Smooth muscle cell (in vitro differentiated cells): Measurements from ENCODE around the gene NDUFB8. TPM values are rescaled to one million over a fixed set of nuclear protein-coding genes. Genes with fewer than 3 reads are reported as not detected.

Source experiments
- DNase-seq: peaks from one replicate; lab custom pipeline; 2025; ENCODE audit not compliant: unreplicated experiment; lab: John Stamatoyannopoulos, UW
- H2AFZ ChIP-seq: fragments of 200-600 bp; sonication (generic); 2 replicates; pipeline ENCODE4 v1.6.0; 2016; ENCODE audit warnings: antibody characterized with exemption, low read depth, mild to moderate bottlenecking
- H3F3A ChIP-seq: fragments of 200-600 bp; sonication (generic); 2 replicates; pipeline ENCODE4 v1.6.0; 2017; ENCODE audit warnings: antibody characterized with exemption, low read depth
- H3K27ac ChIP-seq: fragments of 200-600 bp; sonication (generic); 2 replicates; pipeline ENCODE4 v1.5.1; 2016; ENCODE audit warnings: low read depth, mild to moderate bottlenecking
- H3K27me3 ChIP-seq: fragments of 200-600 bp; sonication (generic); 2 replicates; pipeline ENCODE4 v1.6.1; 2016; ENCODE audit warnings: low read depth, mild to moderate bottlenecking
- H3K36me3 ChIP-seq: fragments of 200-600 bp; sonication (generic); 2 replicates; pipeline ENCODE4 v1.5.1; 2016; ENCODE audit warnings: low read depth
- H3K4me1 ChIP-seq: fragments of 200-600 bp; sonication (generic); 2 replicates; pipeline ENCODE4 v1.5.1; 2016; ENCODE audit warnings: low read depth
- H3K4me2 ChIP-seq: fragments of 200-600 bp; sonication (generic); 2 replicates; pipeline ENCODE4 v1.6.0; 2016; ENCODE audit warnings: mild to moderate bottlenecking
- H3K4me3 ChIP-seq: fragments of 200-600 bp; sonication (generic); 2 replicates; pipeline ENCODE4 v1.5.1; 2016; ENCODE audit warnings: mild to moderate bottlenecking
- H3K79me2 ChIP-seq: fragments of 200-600 bp; sonication (generic); 2 replicates; pipeline ENCODE4 v1.6.0; 2016; ENCODE audit warnings: low read depth, mild to moderate bottlenecking
- H3K9ac ChIP-seq: fragments of 200-600 bp; sonication (generic); 2 replicates; pipeline ENCODE4 v1.6.0; 2016; ENCODE audit warnings: low read depth
- H3K9me3 ChIP-seq: fragments of 200-600 bp; sonication (generic); replicated peaks from 2 replicates; pipeline ENCODE4 v1.5.1; 2016; ENCODE audit warnings: low read depth
- H4K20me1 ChIP-seq: fragments of 200-600 bp; sonication (generic); 2 replicates; pipeline ENCODE4 v1.6.0; 2016; ENCODE audit warnings: low read depth
- CTCF ChIP-seq: fragments of 200-600 bp; sonication (generic); IDR thresholded peaks from 2 replicates; pipeline ENCODE4 v1.5.1; 2017; ENCODE audit warnings: borderline replicate concordance, mild to moderate bottlenecking, antibody characterized with exemption; ENCODE audit not compliant: insufficient read depth, poor library complexity, severe bottlenecking
- WGBS: methylation state at CpG from one replicate; pipeline ENCODE4 v1.1.7; 2016; ENCODE audit warnings: low lambda C conversion rate; 5-methylcytosine and 5-hydroxymethylcytosine counted together
- polyA plus RNA-seq: library from polyadenylated mRNA; unstranded; fragments of >200 nt; fragmentation: Nextera tagmentation; extraction: Ambion mirVana; gene quantifications from 2 replicates; pipeline ENCODE4 v1.2.1, GENCODE V29; 2016
- total RNA-seq: library from RNA; depleted of rRNA; stranded (reverse); fragments of >200 nt; gene quantifications from 2 replicates; pipeline ENCODE4 v1.2.3, GENCODE V29; 2014

Gene NDUFB8
- total and polyA plus RNA-seq, 2 experiments from 2014 or later: 128 to 430 TPM

GRCh38 chr10:100502926-100503494 lies 26.7 kb downstream of the NDUFB8 start:
- DNase-seq: no peak
- Histone ChIP-seq H3K4me2 (no peak overlapping the region), H3K79me2 (no peaks in the 10 kb centered on the region), H4K20me1 (no peaks in the 10 kb centered on the region), H2AFZ (no peak overlapping the region), H3K27ac (no peak overlapping the region), H3K27me3 (no peaks in the 10 kb centered on the region), H3K4me1 (peaks cover 12% of the 10 kb centered on the region), H3K9ac (no peak overlapping the region), H3K9me3 (no peaks in the 10 kb centered on the region), H3K4me3 (no peak overlapping the region), H3K36me3 (no peaks in the 10 kb centered on the region), H3F3A (no peaks in the 10 kb centered on the region)
- no peak for TF ChIP-seq CTCF
- 96% methylated on average over 1 of the region's 1 CpG for WGBS

- Histone ChIP-seq H3F3A (no peaks in the 10 kb centered on the region), H3K27me3 (no peaks in the 10 kb centered on the region), H3K79me2 (no peaks in the 10 kb centered on the region), H3K4me2 (no peak overlapping the region), H3K4me1 (peaks cover 12% of the 10 kb centered on the region), H2AFZ (no peak overlapping the region), H4K20me1 (no peaks in the 10 kb centered on the region), H3K9ac (no peak overlapping the region), H3K27ac (no peak overlapping the region), H3K9me3 (no peaks in the 10 kb centered on the region), H3K36me3 (no peaks in the 10 kb centered on the region), H3K4me3 (no peak overlapping the region)
- no peak for TF ChIP-seq CTCF
- DNase-seq: no peak
These were observed 28.2 kb downstream of the NDUFB8 start for GRCh38 chr10:100501423-100501822.

- no peak for TF ChIP-seq CTCF
- no peaks in the 10 kb centered on the region for H3F3A ChIP-seq
These were observed 31.6 kb downstream of the NDUFB8 start for GRCh38 chr10:100498059-100498458.

GRCh38 chr10:100496567-100496966 lies 33.1 kb downstream of the NDUFB8 start:
- no peak overlapping the region for H3K4me3 ChIP-seq
- no peaks in the 10 kb centered on the region for H3K27me3 ChIP-seq
- H3F3A ChIP-seq: no peaks in the 10 kb centered on the region
- H3K4me2 ChIP-seq: no peak overlapping the region
- H4K20me1 ChIP-seq: no peaks in the 10 kb centered on the region
- no peak for TF ChIP-seq CTCF
- no peaks in the 10 kb centered on the region for H3K4me1 ChIP-seq
- no peak overlapping the region for H2AFZ ChIP-seq
- 95% methylated on average over 2 of the region's 2 CpGs for WGBS
- no peaks in the 10 kb centered on the region for H3K36me3 ChIP-seq
- H3K9me3 ChIP-seq: no peaks in the 10 kb centered on the region
- H3K9ac ChIP-seq: no peak overlapping the region
- no peak for DNase-seq
- H3K27ac ChIP-seq: no peak overlapping the region
- H3K79me2 ChIP-seq: no peaks in the 10 kb centered on the region

More at GRCh38 chr10:100498059-100498458, 31.6 kb downstream of the NDUFB8 start:
- Histone ChIP-seq H3K4me2 (no peak overlapping the region), H3K79me2 (no peaks in the 10 kb centered on the region), H3K27me3 (no peaks in the 10 kb centered on the region), H3K36me3 (no peaks in the 10 kb centered on the region), H3K27ac (no peak overlapping the region), H3K4me3 (no peak overlapping the region), H2AFZ (no peak overlapping the region), H3K4me1 (peaks cover 12% of the 10 kb centered on the region), H3K9me3 (no peaks in the 10 kb centered on the region), H4K20me1 (no peaks in the 10 kb centered on the region), H3K9ac (no peak overlapping the region)
- WGBS: 89% methylated on average over 4 of the region's 4 CpGs
- DNase-seq: no peak
